Liver (tissue), 9 donors: ENCODE measurements around the gene DPP6. TPM values are rescaled to one million over a fixed set of nuclear protein-coding genes. Genes with fewer than 3 reads are reported as not detected.

Experiments used
- DNase-seq: peaks from one replicate; pipeline ENCODE4 v3.0.0-alpha.2; 2017; ENCODE audit warnings: low spot score
- H3K27ac ChIP-seq, 2 donors: one replicate each; pipeline ENCODE4 v1.7.0; 2013; ENCODE audit warnings: inconsistent platforms in 2 of 2, low read length in 2 of 2, control low read depth in 1 of 2, low read depth in 1 of 2, mild to moderate bottlenecking in 1 of 2
- H3K27me3 ChIP-seq, 4 donors: one replicate each; pipeline versions ENCODE4 v1.6.1 to v1.7.0; 2013; ENCODE audit warnings: low read length in 3 of 4, inconsistent platforms in 1 of 4, mild to moderate bottlenecking in 1 of 4, moderate library complexity in 1 of 4; ENCODE audit not compliant: control insufficient read depth in 4 of 4, insufficient read depth in 4 of 4
- H3K36me3 ChIP-seq, 4 donors: one replicate each; pipeline versions ENCODE4 v1.6.1 to v1.7.0; 2013; ENCODE audit warnings: low read length in 3 of 4, mild to moderate bottlenecking in 3 of 4, low read depth in 1 of 4, moderate library complexity in 1 of 4; ENCODE audit not compliant: control insufficient read depth in 4 of 4, insufficient read depth in 3 of 4
- H3K4me1 ChIP-seq, 4 donors: one replicate each; pipeline versions ENCODE4 v1.6.1 to v1.7.0; 2013; ENCODE audit warnings: low read length in 3 of 4, mild to moderate bottlenecking in 3 of 4, moderate library complexity in 1 of 4; ENCODE audit not compliant: control insufficient read depth in 4 of 4, insufficient read depth in 4 of 4
- H3K4me3 ChIP-seq, 3 donors: one replicate each; pipeline versions ENCODE4 v1.6.1 to v1.7.0; 2013; ENCODE audit warnings: low read length in 3 of 3, control low read depth in 1 of 3, low read depth in 1 of 3, mild to moderate bottlenecking in 1 of 3
- H3K9ac ChIP-seq, 2 donors: one replicate each; pipeline ENCODE4 v1.7.0; 2013; ENCODE audit warnings: low read length in 2 of 2, mild to moderate bottlenecking in 2 of 2, moderate library complexity in 2 of 2, control low read depth in 1 of 2, low read depth in 1 of 2
- H3K9me3 ChIP-seq, 4 donors: one replicate each; pipeline versions ENCODE4 v1.6.1 to v1.7.0; 2013; ENCODE audit warnings: low read length in 3 of 4; ENCODE audit not compliant: control insufficient read depth in 4 of 4
- ATF3 ChIP-seq: IDR thresholded peaks from 2 replicates; pipeline ENCODE4 v1.6.1; 2016; ENCODE audit warnings: antibody characterized with exemption
- CTCF ChIP-seq: fragments of 150-350 bp; IDR thresholded peaks from 2 replicates; pipeline ENCODE4 v1.5.1; 2017; ENCODE audit warnings: improper control_type of control experiment, low read depth, low read length; ENCODE audit not compliant: missing input control
- EGR1 ChIP-seq, 2 donors: IDR thresholded peaks; 2 replicates each; pipeline ENCODE4 v1.6.1; 2016 to 2018; ENCODE audit warnings: antibody characterized with exemption in 2 of 2, low read depth in 2 of 2
- FOXA1 ChIP-seq: IDR thresholded peaks from 2 replicates; pipeline ENCODE4 v1.6.1; 2016; ENCODE audit warnings: antibody characterized with exemption
- FOXA2 ChIP-seq: IDR thresholded peaks from 2 replicates; pipeline ENCODE4 v1.6.1; 2016; ENCODE audit warnings: antibody characterized with exemption
- HNF4A ChIP-seq, 2 donors: conservative IDR thresholded peaks; 2 replicates each; pipeline ENCODE4 v1.6.1; 2016; ENCODE audit warnings: antibody characterized with exemption in 2 of 2, mild to moderate bottlenecking in 2 of 2
- HNF4G ChIP-seq: IDR thresholded peaks from 2 replicates; pipeline ENCODE4 v1.6.1; 2016; ENCODE audit warnings: antibody characterized with exemption
- MAX ChIP-seq: IDR thresholded peaks from 2 replicates; pipeline ENCODE4 v1.6.1; 2016; ENCODE audit warnings: antibody characterized with exemption
- NR2F2 ChIP-seq: IDR thresholded peaks from 2 replicates; pipeline ENCODE4 v1.6.1; 2016; ENCODE audit warnings: antibody characterized with exemption
- RAD21 ChIP-seq, 2 donors: IDR thresholded peaks; 2 replicates each; pipeline ENCODE4 v1.6.1; 2016; ENCODE audit warnings: antibody characterized with exemption in 2 of 2, mild to moderate bottlenecking in 2 of 2
- REST ChIP-seq: IDR thresholded peaks from 2 replicates; pipeline ENCODE4 v1.6.1; 2016; ENCODE audit warnings: antibody characterized with exemption, mild to moderate bottlenecking
- RXRA ChIP-seq, 2 donors: IDR thresholded peaks; 2 replicates each; pipeline ENCODE4 v1.6.1; 2017 to 2018; ENCODE audit warnings: antibody characterized with exemption in 2 of 2, mild to moderate bottlenecking in 1 of 2
- SP1 ChIP-seq: IDR thresholded peaks from 2 replicates; pipeline ENCODE4 v1.6.1; 2018; ENCODE audit warnings: antibody characterized with exemption, mild to moderate bottlenecking
- TAF1 ChIP-seq: conservative IDR thresholded peaks from 2 replicates; pipeline ENCODE4 v1.6.1; 2016; ENCODE audit warnings: antibody characterized with exemption, mild to moderate bottlenecking
- ZBTB33 ChIP-seq: IDR thresholded peaks from 2 replicates; pipeline ENCODE4 v1.6.1; 2016; ENCODE audit warnings: antibody characterized with exemption
- WGBS: extraction: QIAGEN DNeasy Blood & Tissue Kit; methylation state at CpG from one replicate; pipeline ENCODE4 v1.1.7; 2013; 5-methylcytosine and 5-hydroxymethylcytosine counted together
- polyA plus RNA-seq, 2 donors: library from polyadenylated mRNA; stranded (reverse) in 1 of 2; unstranded in 1 of 2; fragments of 200-250 nt in 1 of 2; fragments of >200 nt in 1 of 2; fragmentation: Nextera tagmentation in 1 of 2; extraction: Ambion mirVana in 1 of 2; gene quantifications; one replicate each; pipeline versions ENCODE4 v1.2.1 to v1.2.3, GENCODE V29; 2013 to 2015
- total RNA-seq, 2 donors: library from RNA; depleted of rRNA; stranded (reverse); fragments of >200 nt; gene quantifications; one replicate each; pipeline ENCODE4 v1.2.3, GENCODE V29; 2014
- donor health status: healthy.
- donor health status: healthy.
- donor health status: healthy.
- donor health status: healthy.
- donor health status: healthy.

The DPP6 gene
- total and polyA plus RNA-seq, 4 donors: 0.01 TPM; not detected in 3

- H3K27me3 ChIP-seq: no peaks in the 10 kb centered on the region
- no peak overlapping the region for H3K27ac ChIP-seq
These were observed 321.8 kb downstream of the DPP6 start for GRCh38 chr7:154373956-154374355.

GRCh38 chr7:154375956-154376355 is 323.8 kb downstream of the DPP6 start:
- WGBS: 85% methylated on average over 5 of the region's 5 CpGs
- H3K9me3 ChIP-seq: no peaks in the 10 kb centered on the region
- H3K27ac ChIP-seq: no peak overlapping the region
- no peaks in the 10 kb centered on the region for H3K4me1 ChIP-seq
- DNase-seq: no peak
- no peaks in the 10 kb centered on the region for H3K27me3 ChIP-seq
- no peak overlapping the region for H3K4me3 ChIP-seq
- H3K9ac ChIP-seq: no peak overlapping the region
- H3K36me3 ChIP-seq: no peaks in the 10 kb centered on the region
- TF ChIP-seq HNF4A (conservative IDR thresholded peaks at IDR 0.05) (no peak), FOXA1 (no peak), ZBTB33 (no peak), RAD21 (IDR thresholded peaks at IDR 0.05) (no peak), ATF3 (no peak), HNF4G (no peak), NR2F2 (no peak), RXRA (IDR thresholded peaks at IDR 0.05) (no peak), TAF1 (no peak), MAX (no peak), FOXA2 (no peak), EGR1 (IDR thresholded peaks at IDR 0.05; ENCODE audit: low read depth in 2 of 2) (no peak), REST (no peak)

More at GRCh38 chr7:154373956-154374355, 321.8 kb downstream of the DPP6 start:
- no peaks in the 10 kb centered on the region for H3K9me3 ChIP-seq
- TF ChIP-seq SP1 (no peak), ATF3 (no peak), HNF4A (conservative IDR thresholded peaks at IDR 0.05) (no peak), ZBTB33 (no peak), CTCF (no peak), FOXA1 (no peak), TAF1 (no peak), EGR1 (IDR thresholded peaks at IDR 0.05; ENCODE audit: low read depth in 2 of 2) (no peak)
- H3K4me1 ChIP-seq: peaks cover 0 to 3% (median 1%) of the 10 kb centered on the region in 4 donors
- no peaks in the 10 kb centered on the region for H3K36me3 ChIP-seq
- DNase-seq: no peak
- WGBS: 72% methylated on average over 3 of the region's 3 CpGs
- no peak overlapping the region for H3K4me3 ChIP-seq
- no peak overlapping the region for H3K9ac ChIP-seq
